GM23248 (cell line): ENCODE data around the gene ARL14EPL.

Experiments
- EZH2 ChIP-seq: fragments of 200-600 bp; sonication (generic); IDR thresholded peaks from 2 replicates; pipeline ENCODE4 v1.6.1; 2018; ENCODE audit warnings: antibody characterized with exemption, mild to moderate bottlenecking; ENCODE audit not compliant: insufficient read depth, poor library complexity, severe bottlenecking
- EZH2phosphoT487 ChIP-seq: fragments of 200-600 bp; sonication (generic); IDR thresholded peaks from 2 replicates; pipeline ENCODE4 v1.6.1; 2018; ENCODE audit warnings: antibody characterized with exemption, moderate library complexity, mild to moderate bottlenecking, low read depth; ENCODE audit not compliant: insufficient read depth

GRCh38 chr5:115992848-115993350, 39.4 kb upstream of the ARL14EPL start:
- TF ChIP-seq EZH2 (no peak), EZH2phosphoT487 (no peak)
